IPS-11a (cell line): Measurements from ENCODE around the gene DIO2.

Experiments used
- H3K4me3 ChIP-seq: one replicate; pipeline ENCODE4 v1.5.1; 2013; ENCODE audit warnings: low read depth, low read length, control low read depth

The DIO2 gene

DNA sequence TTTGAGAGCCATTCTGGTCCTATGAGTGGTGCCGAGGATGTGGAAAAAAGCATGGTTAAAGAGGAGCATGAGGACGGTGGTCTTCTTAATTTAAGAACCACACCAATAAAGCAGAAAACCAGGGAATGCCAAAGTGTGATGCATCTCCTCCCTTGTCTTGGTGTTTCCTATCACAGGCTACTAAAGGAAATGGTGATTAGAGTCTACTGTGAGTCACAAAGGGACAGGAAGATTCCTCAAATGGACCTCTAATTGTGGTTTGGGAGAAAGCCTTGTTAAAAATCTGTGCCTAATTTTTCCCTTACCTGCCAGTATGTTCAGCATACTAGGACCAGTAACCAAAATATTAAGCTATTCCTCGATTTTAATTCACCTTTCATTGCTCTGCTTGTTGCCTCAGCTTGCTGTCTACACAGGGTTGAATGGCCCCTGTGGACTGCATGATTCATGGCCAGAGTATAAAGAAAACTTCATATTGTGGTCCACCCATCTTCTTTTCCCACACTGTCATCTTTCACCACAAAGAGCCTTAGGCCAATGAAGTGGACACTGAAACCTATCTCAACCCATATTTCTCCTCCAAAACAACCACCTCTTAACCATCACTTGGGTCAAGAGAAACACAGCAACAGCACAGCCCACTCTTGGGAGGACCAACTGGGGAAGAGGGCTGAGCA, 38.8 kb downstream of the DIO2 start:
- no peak overlapping the region for H3K4me3 ChIP-seq

DNA sequence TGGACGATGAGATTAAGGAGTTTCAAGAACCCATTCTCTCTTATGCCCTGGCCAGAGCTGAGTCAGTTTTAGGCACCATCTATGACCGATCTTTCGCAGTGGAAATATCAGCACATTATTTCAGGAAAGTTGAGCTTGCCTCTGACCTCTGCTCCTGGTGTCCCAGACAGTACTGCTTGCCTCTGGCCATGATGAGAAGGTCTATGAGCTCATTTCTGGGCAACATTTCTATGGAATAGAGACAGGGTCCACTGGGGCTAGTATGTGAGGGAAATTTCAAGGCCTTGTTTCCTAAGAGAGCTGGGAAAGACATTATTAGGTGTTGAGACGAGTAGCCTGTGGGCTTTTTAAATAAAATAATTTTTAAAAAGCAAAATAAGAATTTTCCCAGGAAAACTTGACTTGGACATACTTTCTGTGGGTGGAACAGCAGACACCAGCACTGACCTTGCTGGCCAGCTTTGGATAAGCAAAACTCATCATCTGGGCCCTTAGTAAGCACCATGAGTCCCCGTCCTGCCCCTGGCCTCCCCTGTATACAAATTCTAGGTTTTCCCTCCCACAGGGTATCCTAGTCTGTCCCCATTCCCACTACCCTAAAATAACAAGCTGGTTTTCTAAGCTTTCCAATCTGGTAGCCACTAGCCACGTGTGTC, 43.4 kb downstream of the DIO2 start:
- no peak overlapping the region for H3K4me3 ChIP-seq

DNA sequence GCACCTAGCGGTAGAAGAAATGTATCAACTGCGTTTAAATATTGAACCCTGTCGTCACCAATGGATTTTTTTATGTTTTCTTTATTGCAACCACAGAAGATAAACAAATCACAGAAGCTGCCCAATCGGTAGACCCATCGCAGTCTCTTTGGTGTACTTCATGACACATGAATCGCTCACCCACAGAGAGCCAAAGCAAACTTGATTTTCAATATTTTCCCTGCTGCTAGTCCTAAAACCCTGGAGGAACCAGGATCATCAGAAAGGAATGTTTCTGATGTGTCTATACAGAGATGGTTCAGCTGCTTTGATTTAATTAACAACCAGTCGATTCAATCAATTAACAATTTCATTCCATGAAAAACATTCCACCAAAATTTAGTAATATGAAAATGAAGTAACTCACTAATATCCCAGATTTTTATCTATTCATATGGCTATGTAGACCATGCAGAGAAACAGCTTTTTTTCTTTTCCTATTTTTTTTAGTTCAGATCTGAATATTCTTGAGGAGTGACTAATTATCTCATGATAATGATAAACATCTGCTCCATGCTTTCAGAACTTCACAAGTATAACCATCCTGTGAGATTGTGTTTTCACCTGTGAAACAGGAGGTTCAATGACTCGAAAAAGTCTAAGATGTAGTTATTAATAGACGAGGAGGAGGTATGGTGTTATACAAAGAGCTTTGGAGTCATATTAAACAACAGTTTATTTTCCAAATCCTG, 46.1 kb downstream of the DIO2 start:
- no peak overlapping the region for H3K4me3 ChIP-seq

DNA sequence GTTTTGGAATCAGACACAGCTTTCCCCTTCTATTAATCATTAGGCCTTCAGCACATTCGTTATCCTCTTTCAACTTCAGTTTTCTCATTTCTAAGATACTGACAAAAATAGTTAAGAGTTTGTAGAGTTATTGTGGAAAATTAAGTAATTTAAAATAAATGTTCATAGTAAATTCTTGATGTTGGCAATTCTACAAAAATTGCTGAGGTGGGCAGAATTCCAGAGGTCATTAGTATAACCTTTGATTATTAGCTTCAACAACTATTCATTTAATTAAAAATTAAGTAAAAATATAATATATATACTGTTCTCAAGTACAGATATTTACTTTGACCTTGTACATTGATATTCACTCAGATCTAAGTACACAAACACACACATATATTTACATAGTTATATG, 58.5 kb downstream of the DIO2 start:
- no peak overlapping the region for H3K4me3 ChIP-seq

DNA sequence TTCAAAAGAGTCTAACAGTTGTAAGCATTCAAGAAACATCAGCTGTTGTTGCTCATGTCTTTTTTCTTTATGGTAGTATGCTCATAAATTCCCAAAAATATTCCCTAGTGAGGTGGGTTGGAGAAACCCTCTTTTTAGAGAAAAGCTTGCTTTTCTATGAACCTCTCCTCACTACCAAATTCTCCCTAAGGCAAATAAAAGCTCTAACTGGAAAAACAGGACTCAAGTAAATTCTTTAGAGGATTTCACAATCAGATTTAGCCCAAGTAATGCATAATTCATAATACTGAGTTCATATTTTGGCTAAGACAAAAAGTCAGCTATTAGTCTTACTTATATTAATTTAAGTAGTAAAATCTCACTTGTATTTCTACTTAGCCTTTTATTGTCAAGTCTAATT, 59.1 kb downstream of the DIO2 start:
- H3K4me3 ChIP-seq = no peak overlapping the region

DNA sequence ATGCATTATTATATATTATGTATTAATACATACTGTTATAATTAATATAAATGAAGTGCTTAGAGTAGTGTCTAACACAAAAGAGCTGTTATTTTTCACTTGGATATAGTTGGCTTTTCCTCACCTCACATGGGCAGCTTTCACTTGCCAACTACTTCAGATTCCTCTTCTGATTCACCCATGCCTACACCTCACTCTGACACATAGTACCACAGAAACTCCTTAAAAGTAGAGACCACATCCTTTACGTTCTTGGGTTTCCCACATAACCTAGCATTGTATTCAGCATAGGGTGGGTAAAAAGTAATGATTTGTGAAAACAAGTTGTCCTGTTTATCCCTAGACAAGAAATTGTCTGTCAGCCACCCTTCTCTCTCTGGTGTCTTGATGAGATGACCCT, 61.0 kb downstream of the DIO2 start:
- H3K4me3 ChIP-seq = no peak overlapping the region
